Smooth muscle cell (in vitro differentiated cells): Measurements from ENCODE around the gene TCF12. TPM values are rescaled to one million over a fixed set of nuclear protein-coding genes. Genes with fewer than 3 reads are reported as not detected.

Experiments
- DNase-seq: peaks from one replicate; lab custom pipeline; 2025; ENCODE audit not compliant: unreplicated experiment; lab: John Stamatoyannopoulos, UW
- H2AFZ ChIP-seq: fragments of 200-600 bp; sonication (generic); 2 replicates; pipeline ENCODE4 v1.6.0; 2016; ENCODE audit warnings: antibody characterized with exemption, low read depth, mild to moderate bottlenecking
- H3F3A ChIP-seq: fragments of 200-600 bp; sonication (generic); 2 replicates; pipeline ENCODE4 v1.6.0; 2017; ENCODE audit warnings: antibody characterized with exemption, low read depth
- H3K27ac ChIP-seq: fragments of 200-600 bp; sonication (generic); 2 replicates; pipeline ENCODE4 v1.5.1; 2016; ENCODE audit warnings: low read depth, mild to moderate bottlenecking
- H3K27me3 ChIP-seq: fragments of 200-600 bp; sonication (generic); 2 replicates; pipeline ENCODE4 v1.6.1; 2016; ENCODE audit warnings: low read depth, mild to moderate bottlenecking
- H3K36me3 ChIP-seq: fragments of 200-600 bp; sonication (generic); 2 replicates; pipeline ENCODE4 v1.5.1; 2016; ENCODE audit warnings: low read depth
- H3K4me1 ChIP-seq: fragments of 200-600 bp; sonication (generic); 2 replicates; pipeline ENCODE4 v1.5.1; 2016; ENCODE audit warnings: low read depth
- H3K4me2 ChIP-seq: fragments of 200-600 bp; sonication (generic); 2 replicates; pipeline ENCODE4 v1.6.0; 2016; ENCODE audit warnings: mild to moderate bottlenecking
- H3K4me3 ChIP-seq: fragments of 200-600 bp; sonication (generic); 2 replicates; pipeline ENCODE4 v1.5.1; 2016; ENCODE audit warnings: mild to moderate bottlenecking
- H3K79me2 ChIP-seq: fragments of 200-600 bp; sonication (generic); 2 replicates; pipeline ENCODE4 v1.6.0; 2016; ENCODE audit warnings: low read depth, mild to moderate bottlenecking
- H3K9ac ChIP-seq: fragments of 200-600 bp; sonication (generic); 2 replicates; pipeline ENCODE4 v1.6.0; 2016; ENCODE audit warnings: low read depth
- H3K9me3 ChIP-seq: fragments of 200-600 bp; sonication (generic); replicated peaks from 2 replicates; pipeline ENCODE4 v1.5.1; 2016; ENCODE audit warnings: low read depth
- H4K20me1 ChIP-seq: fragments of 200-600 bp; sonication (generic); 2 replicates; pipeline ENCODE4 v1.6.0; 2016; ENCODE audit warnings: low read depth
- CTCF ChIP-seq: fragments of 200-600 bp; sonication (generic); IDR thresholded peaks from 2 replicates; pipeline ENCODE4 v1.5.1; 2017; ENCODE audit warnings: borderline replicate concordance, mild to moderate bottlenecking, antibody characterized with exemption; ENCODE audit not compliant: insufficient read depth, poor library complexity, severe bottlenecking
- WGBS: methylation state at CpG from one replicate; pipeline ENCODE4 v1.1.7; 2016; ENCODE audit warnings: low lambda C conversion rate; 5-methylcytosine and 5-hydroxymethylcytosine counted together
- polyA plus RNA-seq: library from polyadenylated mRNA; unstranded; fragments of >200 nt; fragmentation: Nextera tagmentation; extraction: Ambion mirVana; gene quantifications from 2 replicates; pipeline ENCODE4 v1.2.1, GENCODE V29; 2016
- total RNA-seq: library from RNA; depleted of rRNA; stranded (reverse); fragments of >200 nt; gene quantifications from 2 replicates; pipeline ENCODE4 v1.2.3, GENCODE V29; 2014

Gene TCF12
- total and polyA plus RNA-seq, 2 experiments from 2014 or later: 54.1 to 302 TPM

- Histone ChIP-seq H3F3A (peaks cover 2% of the 10 kb centered on the region), H4K20me1 (peaks cover 23% of the 10 kb centered on the region), H3K36me3 (peaks cover 4% of the 10 kb centered on the region), H3K79me2 (peaks cover 7% of the 10 kb centered on the region), H2AFZ (no peak overlapping the region), H3K27ac (no peak overlapping the region), H3K9ac (no peak overlapping the region), H3K9me3 (peaks cover 5% of the 10 kb centered on the region), H3K4me1 (no peaks in the 10 kb centered on the region), H3K27me3 (no peaks in the 10 kb centered on the region), H3K4me3 (no peak overlapping the region), H3K4me2 (no peak overlapping the region)
- TF ChIP-seq CTCF: no peak
- 63% methylated on average over 3 of the region's 3 CpGs for WGBS
- DNase-seq: no peak
Observed at GRCh38 chr15:57156210-57156884, 237.9 kb downstream of the TCF12 start.

DNA sequence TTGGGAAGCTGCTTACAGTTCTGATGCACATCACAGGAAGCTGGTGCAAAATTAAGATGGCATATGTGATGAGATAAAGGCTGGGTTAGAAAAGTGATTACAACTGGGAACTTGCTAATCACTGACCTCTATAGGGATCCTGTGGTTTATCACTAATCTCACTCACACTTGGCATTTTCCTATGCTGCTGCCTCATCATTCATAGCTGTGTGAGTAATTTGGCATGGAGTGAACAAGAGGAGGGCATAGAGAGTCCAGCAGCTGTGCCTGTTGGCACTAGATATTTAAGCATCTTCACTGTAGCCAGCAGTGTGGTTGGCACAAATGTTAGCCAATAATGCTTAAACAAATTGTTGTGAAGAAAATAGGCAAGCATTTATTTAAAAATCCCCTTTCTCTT, 240.1 kb downstream of the TCF12 start:
- Histone ChIP-seq H3K9ac (no peak overlapping the region), H2AFZ (no peak overlapping the region), H3K36me3 (no peaks in the 10 kb centered on the region), H3K4me3 (no peak overlapping the region), H3K27ac (no peak overlapping the region), H3K9me3 (no peaks in the 10 kb centered on the region), H3F3A (no peaks in the 10 kb centered on the region), H3K4me2 (no peak overlapping the region), H4K20me1 (peaks cover 23% of the 10 kb centered on the region), H3K27me3 (no peaks in the 10 kb centered on the region), H3K79me2 (peaks cover 20% of the 10 kb centered on the region), H3K4me1 (no peaks in the 10 kb centered on the region)
- TF ChIP-seq CTCF: no peak
- no peak for DNase-seq

GRCh38 chr15:57158997-57159668, 240.7 kb downstream of the TCF12 start:
- Histone ChIP-seq H3K27ac (no peak overlapping the region), H4K20me1 (peaks cover 23% of the 10 kb centered on the region), H3K9ac (no peak overlapping the region), H3K4me3 (no peak overlapping the region), H3K9me3 (no peaks in the 10 kb centered on the region), H3K27me3 (no peaks in the 10 kb centered on the region), H3K36me3 (no peaks in the 10 kb centered on the region), H3F3A (no peaks in the 10 kb centered on the region), H3K4me2 (no peak overlapping the region), H3K4me1 (no peaks in the 10 kb centered on the region), H2AFZ (no peak overlapping the region), H3K79me2 (peaks cover 20% of the 10 kb centered on the region)
- no peak for DNase-seq
- 86% methylated on average over 4 of the region's 4 CpGs for WGBS
- no peak for TF ChIP-seq CTCF

- Histone ChIP-seq H3F3A (no peaks in the 10 kb centered on the region), H3K9ac (no peak overlapping the region), H2AFZ (no peak overlapping the region), H4K20me1 (peaks cover 23% of the 10 kb centered on the region), H3K27me3 (no peaks in the 10 kb centered on the region), H3K4me1 (no peaks in the 10 kb centered on the region), H3K9me3 (no peaks in the 10 kb centered on the region), H3K27ac (no peak overlapping the region), H3K36me3 (no peaks in the 10 kb centered on the region), H3K4me2 (no peak overlapping the region), H3K4me3 (no peak overlapping the region), H3K79me2 (peaks cover 20% of the 10 kb centered on the region)
- DNase-seq: no peak
- no peak for TF ChIP-seq CTCF
Observed at GRCh38 chr15:57159767-57160166, 241.3 kb downstream of the TCF12 start.
